ELR (cell line): ENCODE data around the gene CTXN1.

Source experiments
- DNase-seq: peaks from one replicate; pipeline ENCODE4 v3.0.0-alpha.2; 2015; ENCODE audit warnings: low read depth

The CTXN1 gene

GRCh38 chr19:7914099-7914498, 11.8 kb downstream of the CTXN1 start:
- DNase-seq: no peak

- no peak for DNase-seq
These were observed 12.3 kb downstream of the CTXN1 start for GRCh38 chr19:7913652-7914051.

- DNase-seq: no peak
These were observed 13.0 kb downstream of the CTXN1 start for GRCh38 chr19:7912697-7913564.

GRCh38 chr19:7912144-7912696, 13.7 kb downstream of the CTXN1 start:
- no peak for DNase-seq

GRCh38 chr19:7911508-7912143, 14.3 kb downstream of the CTXN1 start:
- DNase-seq: no peak

GRCh38 chr19:7910321-7911161, 15.4 kb downstream of the CTXN1 start:
- DNase-seq: no peak

- DNase-seq: no peak
These were observed 16.4 kb downstream of the CTXN1 start for GRCh38 chr19:7909471-7910067.

- no peak for DNase-seq
These were observed 17.0 kb downstream of the CTXN1 start for GRCh38 chr19:7908742-7909461.

- DNase-seq: no peak
These were observed 17.7 kb downstream of the CTXN1 start for GRCh38 chr19:7908078-7908699.

GRCh38 chr19:7907544-7907943, 18.4 kb downstream of the CTXN1 start:
- no peak for DNase-seq

GRCh38 chr19:7907122-7907521, 18.8 kb downstream of the CTXN1 start:
- DNase-seq: no peak

GRCh38 chr19:7905859-7906258, 20.1 kb downstream of the CTXN1 start:
- DNase-seq: no peak

GRCh38 chr19:7905268-7905667, 20.7 kb downstream of the CTXN1 start:
- DNase-seq: no peak

- peak; percentile 49 for DNase-seq
These were observed 21.6 kb downstream of the CTXN1 start for GRCh38 chr19:7904074-7905020.

- peak; percentile 99 for DNase-seq
These were observed 22.5 kb downstream of the CTXN1 start, which contains the start of gene MAP2K7 for GRCh38 chr19:7903244-7904073. Gene MAP2K7, plus strand, starts transcription at chr19:7903877. Its CDS starts 68 bp downstream, at chr19:7903945.

GRCh38 chr19:7902796-7903243, 23.1 kb downstream of the CTXN1 start:
- DNase-seq: no peak

GRCh38 chr19:7901337-7901736, 24.6 kb downstream of the CTXN1 start:
- no peak for DNase-seq

- no peak for DNase-seq
These were observed 25.0 kb downstream of the CTXN1 start for GRCh38 chr19:7900931-7901330.
